Measurements from ENCODE around the gene CHML.

DNA sequence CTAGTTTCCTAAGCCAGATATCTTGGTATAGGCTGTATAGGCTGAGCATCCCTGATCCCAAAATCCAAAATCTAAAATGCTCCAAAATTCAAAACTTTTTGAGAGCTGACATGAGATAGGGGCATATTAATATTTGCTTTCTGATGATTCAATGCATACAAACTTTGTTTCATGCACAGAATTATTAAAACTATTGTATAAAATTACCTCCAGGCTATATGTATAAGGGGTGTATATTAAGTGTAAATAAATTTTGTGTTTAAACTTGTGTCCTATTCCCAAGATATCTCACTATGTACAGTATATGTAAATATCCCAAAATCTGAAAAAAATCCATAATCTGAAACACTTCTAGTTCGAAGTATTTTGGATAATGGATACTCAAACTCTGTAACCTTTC is 14.5 kb upstream of the CHML start:
- TF ChIP-seq, protein P1, sequence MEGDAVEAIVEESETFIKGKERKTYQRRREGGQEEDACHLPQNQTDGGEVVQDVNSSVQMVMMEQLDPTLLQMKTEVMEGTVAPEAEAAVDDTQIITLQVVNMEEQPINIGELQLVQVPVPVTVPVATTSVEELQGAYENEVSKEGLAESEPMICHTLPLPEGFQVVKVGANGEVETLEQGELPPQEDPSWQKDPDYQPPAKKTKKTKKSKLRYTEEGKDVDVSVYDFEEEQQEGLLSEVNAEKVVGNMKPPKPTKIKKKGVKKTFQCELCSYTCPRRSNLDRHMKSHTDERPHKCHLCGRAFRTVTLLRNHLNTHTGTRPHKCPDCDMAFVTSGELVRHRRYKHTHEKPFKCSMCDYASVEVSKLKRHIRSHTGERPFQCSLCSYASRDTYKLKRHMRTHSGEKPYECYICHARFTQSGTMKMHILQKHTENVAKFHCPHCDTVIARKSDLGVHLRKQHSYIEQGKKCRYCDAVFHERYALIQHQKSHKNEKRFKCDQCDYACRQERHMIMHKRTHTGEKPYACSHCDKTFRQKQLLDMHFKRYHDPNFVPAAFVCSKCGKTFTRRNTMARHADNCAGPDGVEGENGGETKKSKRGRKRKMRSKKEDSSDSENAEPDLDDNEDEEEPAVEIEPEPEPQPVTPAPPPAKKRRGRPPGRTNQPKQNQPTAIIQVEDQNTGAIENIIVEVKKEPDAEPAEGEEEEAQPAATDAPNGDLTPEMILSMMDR (IDR thresholded peaks at IDR 0.05) = no peak
- no peak for TF ChIP-seq ZFX (IDR thresholded peaks at IDR 0.05; ENCODE audit: borderline replicate concordance)

Data from 22Rv1 (cell line).